CD4-positive, alpha-beta T cell treated with Interferon gamma for 1 hour (primary cell): ENCODE results near the gene DENND4A.
A peak's percentile ranks its signal among the peaks of the same experiment; 100 is the strongest.
"Not testable (repeated sequence)": the region's sequence is repeated elsewhere in the genome, so short reads cannot be mapped to it uniquely, and the experiment has no call there.

ENCODE experiments used
- DNase-seq: peaks from one replicate; pipeline ENCODE4 v3.0.0-alpha.2; 2020

Gene DENND4A

GRCh38 chr15:65818927-65819562 is 27.0 kb upstream of the DENND4A start:
- DNase-seq = no peak

- no peak for DNase-seq
These were observed 24.3 kb upstream of the DENND4A start for GRCh38 chr15:65816441-65816840.

GRCh38 chr15:65816008-65816407 is 23.9 kb upstream of the DENND4A start:
- not testable (repeated sequence) for DNase-seq

- DNase-seq = not testable (repeated sequence)
These were observed 22.2 kb upstream of the DENND4A start for GRCh38 chr15:65814271-65814670.

- DNase-seq = no peak
These were observed 20.8 kb upstream of the DENND4A start for GRCh38 chr15:65812916-65813315.

GRCh38 chr15:65812467-65812866 is 20.4 kb upstream of the DENND4A start:
- DNase-seq = no peak

- no peak for DNase-seq
These were observed 19.7 kb upstream of the DENND4A start for GRCh38 chr15:65811835-65812234.

GRCh38 chr15:65811011-65811733 is 19.1 kb upstream of the DENND4A start:
- not testable (repeated sequence) for DNase-seq

- no peak for DNase-seq
These were observed 14.3 kb upstream of the DENND4A start for GRCh38 chr15:65806397-65806796.

- DNase-seq = no peak
These were observed 13.1 kb upstream of the DENND4A start for GRCh38 chr15:65805019-65805745.

GRCh38 chr15:65804252-65804931 is 12.3 kb upstream of the DENND4A start:
- no peak for DNase-seq

- no peak for DNase-seq
These were observed 9.2 kb upstream of the DENND4A start for GRCh38 chr15:65801229-65801805.

GRCh38 chr15:65796610-65797078 is 4.6 kb upstream of the DENND4A start:
- no peak for DNase-seq

GRCh38 chr15:65795663-65796216 is 3.6 kb upstream of the DENND4A start:
- no peak for DNase-seq

GRCh38 chr15:65793818-65794104 is 1.7 kb upstream of the DENND4A start:
- DNase-seq = no peak

- no peak for DNase-seq
These were observed 1.1 kb upstream of the DENND4A start for GRCh38 chr15:65792988-65793817.

GRCh38 chr15:65791335-65792137 is 557 bp downstream of the DENND4A start:
- peak; percentile 63 for DNase-seq

GRCh38 chr15:65790694-65791334 is 1.3 kb downstream of the DENND4A start:
- no peak for DNase-seq

- DNase-seq = no peak
These were observed 2.2 kb downstream of the DENND4A start for GRCh38 chr15:65789759-65790425.

- no peak for DNase-seq
These were observed 3.0 kb downstream of the DENND4A start for GRCh38 chr15:65789105-65789504.
